HepG2 (cell line): ENCODE results near the gene ARHGAP33. TPM values are rescaled to one million over a fixed set of nuclear protein-coding genes. Genes with fewer than 3 reads are reported as not detected.

Source experiments
- ATF1 ChIP-seq: IDR thresholded peaks from 2 replicates; pipeline ENCODE4 v1.6.1; 2016; ENCODE audit warnings: mild to moderate bottlenecking, control low read depth
- CEBPG ChIP-seq: IDR thresholded peaks from 2 replicates; pipeline ENCODE4 v1.6.1; 2016
- FOXJ3 ChIP-seq: sonication (generic); formaldehyde crosslinking; IDR thresholded peaks from 2 replicates; pipeline ENCODE4 v1.4.0; 2020; ENCODE audit warnings: missing genetic modification reagents, mild to moderate bottlenecking, borderline replicate concordance
- GTF3A ChIP-seq: sonication (generic); formaldehyde crosslinking; conservative IDR thresholded peaks from 2 replicates; pipeline ENCODE4 v1.4.0; 2020; ENCODE audit warnings: mild to moderate bottlenecking, missing genetic modification reagents
- HINFP ChIP-seq: sonication (generic); formaldehyde crosslinking; IDR thresholded peaks from 2 replicates; pipeline ENCODE4 v1.4.0; 2020; ENCODE audit warnings: low read depth, mild to moderate bottlenecking, missing genetic modification reagents
- JARID2 ChIP-seq: sonication (generic); formaldehyde crosslinking; IDR thresholded peaks from 2 replicates; pipeline ENCODE4 v1.8.1; 2023; ENCODE audit warnings: missing genetic modification reagents, inconsistent platforms; ENCODE audit not compliant: insufficient replicate concordance
- KDM5A ChIP-seq: fragments of 200-600 bp; sonication (generic); IDR thresholded peaks from 2 replicates; pipeline ENCODE4 v1.7.0; 2018; ENCODE audit warnings: antibody characterized with exemption, mild to moderate bottlenecking, low read length, borderline replicate concordance
- LCORL ChIP-seq, 2 experiments: fragments of 450-650 bp in 1 of 2; sonication (generic) in 1 of 2; formaldehyde crosslinking in 1 of 2; IDR thresholded peaks; 2 replicates each; pipeline versions ENCODE4 v1.5.0 to v1.6.1; 2017 to 2020; ENCODE audit warnings: antibody characterized with exemption in 1 of 2, missing genetic modification reagents in 1 of 2
- POGK ChIP-seq: sonication (generic); formaldehyde crosslinking; conservative IDR thresholded peaks from 2 replicates; pipeline ENCODE4 v1.8.0; 2022; ENCODE audit warnings: mild to moderate bottlenecking, moderate library complexity, missing genetic modification reagents
- RFX1 ChIP-seq: fragments of 450-650 bp; IDR thresholded peaks from 2 replicates; pipeline ENCODE4 v1.6.1; 2017
- SETDB1 ChIP-seq: sonication (generic); formaldehyde crosslinking; IDR thresholded peaks from 2 replicates; pipeline ENCODE4 v1.5.1; 2020; ENCODE audit warnings: missing genetic modification reagents, mild to moderate bottlenecking, borderline replicate concordance
- SMAD9 ChIP-seq: sonication (generic); formaldehyde crosslinking; IDR thresholded peaks from 2 replicates; pipeline ENCODE4 v1.5.1; 2020; ENCODE audit warnings: mild to moderate bottlenecking, missing genetic modification reagents
- SRSF4 ChIP-seq: fragments of 200-400 bp; formaldehyde crosslinking; IDR thresholded peaks from one replicate; pipeline ENCODE4 v1.6.1; 2018; ENCODE audit warnings: mild to moderate bottlenecking, low read depth, low read length, moderate library complexity; ENCODE audit not compliant: poor library complexity, severe bottlenecking
- ZBTB26 ChIP-seq: IDR thresholded peaks from 2 replicates; pipeline ENCODE4 v1.6.1; 2016; ENCODE audit warnings: missing compliant biosample characterization, missing genetic modification reagents, borderline replicate concordance
- ZFP36L1 ChIP-seq: sonication (generic); formaldehyde crosslinking; IDR thresholded peaks from 2 replicates; pipeline ENCODE4 v1.8.0; 2022; ENCODE audit warnings: mild to moderate bottlenecking, missing genetic modification reagents, moderate library complexity
- ZNF350 ChIP-seq: sonication (generic); formaldehyde crosslinking; IDR thresholded peaks from 2 replicates; pipeline ENCODE4 v1.4.0; 2020; ENCODE audit warnings: mild to moderate bottlenecking, low read depth, missing genetic modification reagents, borderline replicate concordance
- ZNF557 ChIP-seq: sonication (generic); formaldehyde crosslinking; IDR thresholded peaks from 2 replicates; pipeline ENCODE4 v1.4.0; 2020; ENCODE audit warnings: missing genetic modification reagents
- ZNF687 ChIP-seq: sonication (generic); formaldehyde crosslinking; IDR thresholded peaks from 2 replicates; pipeline ENCODE4 v1.5.1; 2020; ENCODE audit warnings: mild to moderate bottlenecking, missing genetic modification reagents, moderate library complexity
- ZNF740 ChIP-seq: sonication (generic); formaldehyde crosslinking; IDR thresholded peaks from 2 replicates; pipeline ENCODE4 v1.4.0; 2020; ENCODE audit warnings: missing genetic modification reagents
- polyA plus RNA-seq, 8 experiments: library from polyadenylated mRNA; depleted of rRNA in 3 of 8; stranded (reverse) in 7 of 8; unstranded in 1 of 8; fragments of >200 nt; fragmentation: Illumina TruSeq in 4 of 8; extraction: Trizol in 4 of 8; gene quantifications; 2 replicates each; pipeline versions ENCODE4 v1.2.1 to v1.2.3, GENCODE V29; 2011 to 2016; ENCODE audit warnings: low read depth in 4 of 8, missing spikeins in 1 of 8, mixed read lengths in 1 of 8; ENCODE audit not compliant: insufficient read depth in 1 of 8
- total RNA-seq, 5 experiments: library from RNA; depleted of rRNA; stranded (reverse); fragments of >200 nt; fragmentation: Illumina TruSeq; extraction: Trizol; gene quantifications; 2 replicates each; pipeline ENCODE4 v1.2.3, GENCODE V29; 2016; ENCODE audit warnings: low read depth in 1 of 5

ARHGAP33 gene
- total and polyA plus RNA-seq, 2 of the 13 experiments (the other 11 are each of a cell fraction or from before 2014, with no cell fraction given): 1.3 to 2.7 TPM

- TF ChIP-seq HINFP (CRISPR knock-in tag) (no peak), CEBPG (CRISPR knock-in tag) (peak; percentile 90), ZNF687 (peak; percentile 87), ZNF557 (no peak), SRSF4 (no peak), ZNF350 (peak; percentile 55; the same call in 1 of the 2 replicates), RFX1 (no peak), ZNF740 (CRISPR knock-in tag) (no peak), ATF1 (CRISPR knock-in tag) (no peak), FOXJ3 (CRISPR knock-in tag) (0 out of 2 replicates have a peak, but pooled peaks have one; percentile 35), JARID2 (no peak), POGK (CRISPR knock-in tag) (0 out of 2 replicates have a peak, but pooled peaks have one; percentile 39), ZFP36L1 (no peak), KDM5A (peak; percentile 57; the same call in 1 of the 2 replicates), SMAD9 (CRISPR knock-in tag) (no peak), GTF3A (no peak), ZBTB26 (0 out of 2 replicates have a peak, but pooled peaks have one; percentile 9), SETDB1 (no peak), LCORL (IDR thresholded peaks at IDR 0.05) (no peak), LCORL (CRISPR knock-in tag; IDR thresholded peaks at IDR 0.05) (peak; percentile 77)
Observed at GRCh38 chr19:35740423-35741202, 34.8 kb upstream of the ARHGAP33 start (continued).
